ENCODE data around the gene RDH5.

The RDH5 gene

DNA sequence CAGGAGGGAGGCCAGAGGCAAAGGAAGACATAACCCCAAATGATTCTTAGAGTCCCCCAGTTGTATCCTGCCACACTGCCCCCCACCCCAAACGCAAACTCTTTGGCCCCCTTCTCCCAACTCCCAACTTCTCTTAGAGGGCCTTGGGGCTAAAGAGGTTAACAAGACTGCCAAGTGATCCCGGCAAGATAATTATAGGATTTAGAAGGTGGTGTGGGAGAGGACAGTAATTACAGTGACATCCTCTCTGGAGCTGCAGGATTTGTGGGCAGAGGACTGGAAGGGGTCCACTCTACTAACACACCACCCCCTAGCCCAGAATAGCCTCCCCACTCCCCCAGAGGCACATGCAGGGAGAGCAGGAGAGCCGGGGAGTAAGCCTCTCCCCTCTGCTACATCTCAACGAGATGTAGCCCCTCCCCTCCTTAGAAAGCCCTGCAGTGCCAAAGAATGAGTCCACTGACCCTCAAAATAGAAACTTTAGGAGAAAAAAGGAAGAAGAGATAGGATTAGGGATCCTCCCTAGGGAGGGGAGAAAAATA is 17.5 kb downstream of the RDH5 start:
- no peaks in the 10 kb centered on the region for H3K36me3 ChIP-seq (ENCODE audit: control insufficient read depth, low read length)
- TF ChIP-seq, protein P1, sequence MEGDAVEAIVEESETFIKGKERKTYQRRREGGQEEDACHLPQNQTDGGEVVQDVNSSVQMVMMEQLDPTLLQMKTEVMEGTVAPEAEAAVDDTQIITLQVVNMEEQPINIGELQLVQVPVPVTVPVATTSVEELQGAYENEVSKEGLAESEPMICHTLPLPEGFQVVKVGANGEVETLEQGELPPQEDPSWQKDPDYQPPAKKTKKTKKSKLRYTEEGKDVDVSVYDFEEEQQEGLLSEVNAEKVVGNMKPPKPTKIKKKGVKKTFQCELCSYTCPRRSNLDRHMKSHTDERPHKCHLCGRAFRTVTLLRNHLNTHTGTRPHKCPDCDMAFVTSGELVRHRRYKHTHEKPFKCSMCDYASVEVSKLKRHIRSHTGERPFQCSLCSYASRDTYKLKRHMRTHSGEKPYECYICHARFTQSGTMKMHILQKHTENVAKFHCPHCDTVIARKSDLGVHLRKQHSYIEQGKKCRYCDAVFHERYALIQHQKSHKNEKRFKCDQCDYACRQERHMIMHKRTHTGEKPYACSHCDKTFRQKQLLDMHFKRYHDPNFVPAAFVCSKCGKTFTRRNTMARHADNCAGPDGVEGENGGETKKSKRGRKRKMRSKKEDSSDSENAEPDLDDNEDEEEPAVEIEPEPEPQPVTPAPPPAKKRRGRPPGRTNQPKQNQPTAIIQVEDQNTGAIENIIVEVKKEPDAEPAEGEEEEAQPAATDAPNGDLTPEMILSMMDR (IDR thresholded peaks at IDR 0.05; ENCODE audit: low read depth, low read length, poor library complexity, severe bottlenecking), result peak; percentile 40
- no peak for TF ChIP-seq EZH2phosphoT487 (IDR thresholded peaks at IDR 0.05; ENCODE audit: borderline replicate concordance, low read length)
- H4K20me1 ChIP-seq (ENCODE audit: control insufficient read depth, insufficient read depth, low read depth, low read length), result no peaks in the 10 kb centered on the region
- H3F3A ChIP-seq (ENCODE audit: control insufficient read depth, insufficient read depth), result peaks cover 4% of the 10 kb centered on the region
- H3K4me1 ChIP-seq (ENCODE audit: control insufficient read depth, low read length), result peaks cover 29% of the 10 kb centered on the region
- H3K9me2 ChIP-seq (replicated peaks; ENCODE audit: control insufficient read depth, low read length), result no peaks in the 10 kb centered on the region
- H3K9me3 ChIP-seq (ENCODE audit: control insufficient read depth, insufficient read depth, low read length), result no peaks in the 10 kb centered on the region
- H3K79me2 ChIP-seq (ENCODE audit: control insufficient read depth, low read length), result no peaks in the 10 kb centered on the region
- peak overlapping the region; percentile 74 for H3K27ac ChIP-seq (ENCODE audit: low read depth, low read length)
- H3K27me3 ChIP-seq (ENCODE audit: control insufficient read depth, low read length), result peaks cover 4% of the 10 kb centered on the region; the same call in 1 of the 2 replicates
- H3K4me3 ChIP-seq (ENCODE audit: low read length), result peak overlapping the region; percentile 90
- H3K4me2 ChIP-seq (ENCODE audit: low read length), result peak overlapping the region; percentile 99

DNA sequence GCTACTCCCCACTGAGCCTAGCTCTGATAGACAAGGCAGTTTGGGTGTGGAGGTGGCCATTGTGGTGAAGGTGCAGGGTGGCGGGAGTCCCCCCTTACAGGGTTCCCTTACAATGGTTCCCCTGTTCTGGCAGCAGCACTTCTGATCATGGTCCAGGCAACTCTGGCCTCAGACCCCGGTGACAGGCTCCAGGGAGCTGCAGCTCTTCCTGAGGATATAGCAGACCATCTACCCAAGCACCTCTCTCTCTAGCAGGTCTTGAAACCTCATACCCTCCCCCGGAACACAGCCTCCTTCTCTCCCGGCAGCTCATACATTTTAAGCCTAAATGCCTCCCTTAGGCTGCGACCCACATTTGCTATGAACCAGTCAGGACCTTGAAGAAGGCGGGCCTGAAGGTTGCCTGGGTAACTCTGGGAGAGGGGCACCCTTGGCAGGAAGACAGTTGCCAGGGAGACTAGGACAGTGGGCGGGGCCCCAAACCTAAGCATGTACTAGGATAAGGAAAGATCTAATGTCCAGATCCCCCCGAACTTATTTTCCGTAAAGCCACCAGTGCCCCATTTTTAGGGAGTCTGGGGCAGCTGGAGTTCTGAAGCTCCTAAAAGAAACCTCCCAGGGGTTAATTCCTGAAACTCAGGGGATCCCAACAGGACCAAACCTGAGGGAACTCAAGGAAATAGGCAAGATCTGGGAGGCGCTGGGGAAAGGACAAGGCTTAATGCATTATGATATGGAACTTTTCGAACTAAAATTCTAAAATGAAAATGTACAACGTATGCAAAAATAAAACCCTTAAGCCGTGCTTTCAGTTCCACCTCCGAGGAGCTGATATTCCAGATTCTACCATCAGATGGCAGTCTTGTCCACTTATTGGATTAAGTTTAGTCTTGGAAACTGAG is 18.2 kb downstream of the RDH5 start:
- peak overlapping the region; percentile 74 for H3K27ac ChIP-seq (ENCODE audit: low read depth, low read length)
- H3K79me2 ChIP-seq (ENCODE audit: control insufficient read depth, low read length), result no peaks in the 10 kb centered on the region
- H3K4me2 ChIP-seq (ENCODE audit: low read length), result peak overlapping the region; percentile 99
- peaks cover 31% of the 10 kb centered on the region for H3K4me1 ChIP-seq (ENCODE audit: control insufficient read depth, low read length)
- no peaks in the 10 kb centered on the region for H3K9me3 ChIP-seq (ENCODE audit: control insufficient read depth, insufficient read depth, low read length)
- no peaks in the 10 kb centered on the region for H3K36me3 ChIP-seq (ENCODE audit: control insufficient read depth, low read length)
- peaks cover 4% of the 10 kb centered on the region for H3F3A ChIP-seq (ENCODE audit: control insufficient read depth, insufficient read depth)
- H3K9me2 ChIP-seq (replicated peaks; ENCODE audit: control insufficient read depth, low read length), result no peaks in the 10 kb centered on the region
- H3K27me3 ChIP-seq (ENCODE audit: control insufficient read depth, low read length), result peaks cover 4% of the 10 kb centered on the region; the same call in 1 of the 2 replicates
- TF ChIP-seq EZH2phosphoT487 (IDR thresholded peaks at IDR 0.05; ENCODE audit: borderline replicate concordance, low read length), result no peak
- TF ChIP-seq, protein P1 (IDR thresholded peaks at IDR 0.05; ENCODE audit: low read depth, low read length, poor library complexity, severe bottlenecking), result peak; percentile 77
- H3K4me3 ChIP-seq (ENCODE audit: low read length), result peak overlapping the region; percentile 90
- H4K20me1 ChIP-seq (ENCODE audit: control insufficient read depth, insufficient read depth, low read depth, low read length), result no peaks in the 10 kb centered on the region

DNA sequence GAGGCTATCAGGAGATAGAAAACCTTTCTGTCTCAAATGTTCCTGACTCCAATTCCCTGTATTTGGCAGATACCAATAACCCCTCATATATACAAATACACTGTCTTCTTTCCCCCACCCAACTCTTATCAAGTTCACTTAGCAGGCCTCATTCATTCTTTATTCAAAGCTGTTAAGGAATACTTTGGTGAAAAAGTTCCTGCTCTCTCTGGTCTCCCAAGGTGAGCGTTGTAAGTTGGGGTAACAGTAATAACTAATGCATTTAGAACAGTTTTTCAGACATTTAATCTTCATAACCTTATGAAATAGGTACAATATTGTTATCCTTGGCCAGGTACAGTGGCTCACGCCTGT is 18.8 kb downstream of the RDH5 start:
- Histone ChIP-seq H3K4me3 (ENCODE audit: low read length) (peak overlapping the region; percentile 90), H3K9me3 (ENCODE audit: control insufficient read depth, insufficient read depth, low read length) (no peaks in the 10 kb centered on the region), H3K27me3 (ENCODE audit: control insufficient read depth, low read length) (peaks cover 4% of the 10 kb centered on the region; the same call in 1 of the 2 replicates), H3K9me2 (replicated peaks; ENCODE audit: control insufficient read depth, low read length) (no peaks in the 10 kb centered on the region), H3F3A (ENCODE audit: control insufficient read depth, insufficient read depth) (peaks cover 4% of the 10 kb centered on the region), H3K79me2 (ENCODE audit: control insufficient read depth, low read length) (peaks cover 6% of the 10 kb centered on the region), H3K4me1 (ENCODE audit: control insufficient read depth, low read length) (peaks cover 32% of the 10 kb centered on the region), H4K20me1 (ENCODE audit: control insufficient read depth, insufficient read depth, low read depth, low read length) (no peaks in the 10 kb centered on the region), H3K27ac (ENCODE audit: low read depth, low read length) (peak overlapping the region; percentile 74; the same call in 1 of the 2 replicates), H3K4me2 (ENCODE audit: low read length) (peak overlapping the region; percentile 99), H3K36me3 (ENCODE audit: control insufficient read depth, low read length) (no peaks in the 10 kb centered on the region)
- TF ChIP-seq EZH2phosphoT487 (IDR thresholded peaks at IDR 0.05; ENCODE audit: borderline replicate concordance, low read length), result no peak
- TF ChIP-seq, protein P1 (IDR thresholded peaks at IDR 0.05; ENCODE audit: low read depth, low read length, poor library complexity, severe bottlenecking), result no peak

All from DOHH2 (cell line).